GM12865 (cell line): ENCODE results near the gene ADCY7.

Experiments
- DNase-seq: peaks from one replicate; pipeline ENCODE4 v3.0.0; 2010; ENCODE audit warnings: low read depth
- H3K4me3 ChIP-seq: 2 replicates; pipeline ENCODE4 v1.5.1; 2011; ENCODE audit warnings: mild to moderate bottlenecking, low read depth, low read length, control low read depth
- TF ChIP-seq, protein P1 (sequence below): IDR thresholded peaks from 2 replicates; pipeline ENCODE4 v1.5.1; 2011; ENCODE audit warnings: low read length, control low read depth, low read depth, inconsistent platforms; ENCODE audit not compliant: insufficient read depth; ENCODE audit errors: missing control alignments

ADCY7 gene

DNA sequence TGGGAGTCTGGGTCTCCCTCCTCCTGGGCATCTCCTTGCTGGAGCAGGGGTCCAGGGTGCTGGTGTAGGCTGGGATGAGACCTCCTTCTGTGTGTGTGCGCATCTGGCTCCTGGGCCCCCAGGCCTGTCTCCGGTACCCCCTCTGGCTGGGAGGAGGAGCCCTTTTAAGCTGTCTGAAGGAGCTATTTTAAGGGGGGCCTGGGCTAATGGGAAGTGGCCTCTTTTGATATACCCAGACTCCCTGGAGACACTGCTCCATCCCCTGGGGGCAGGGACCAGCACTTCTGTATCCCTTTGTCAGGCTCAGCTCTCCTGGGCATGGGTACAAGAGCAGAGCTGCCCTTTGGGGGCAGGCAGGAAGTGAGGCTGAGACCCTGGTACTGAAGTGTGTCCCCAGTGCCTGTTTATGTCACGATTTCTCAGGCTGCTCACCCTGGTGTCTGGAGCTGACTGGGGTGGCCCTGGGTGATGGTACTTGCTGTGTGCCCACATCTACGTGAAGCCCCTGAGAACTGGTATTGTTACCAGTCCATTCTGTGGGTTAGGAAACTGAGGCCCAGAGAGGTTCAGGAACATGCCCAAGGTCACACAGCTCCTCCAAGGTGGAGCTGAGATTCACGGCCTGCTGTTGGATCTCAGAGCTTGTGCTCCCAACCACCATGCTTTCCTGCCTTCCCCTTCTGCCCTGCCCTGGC, 6.5 kb downstream of the ADCY7 start:
- no peak for DNase-seq
- no peak overlapping the region for H3K4me3 ChIP-seq
- TF ChIP-seq, protein P1, sequence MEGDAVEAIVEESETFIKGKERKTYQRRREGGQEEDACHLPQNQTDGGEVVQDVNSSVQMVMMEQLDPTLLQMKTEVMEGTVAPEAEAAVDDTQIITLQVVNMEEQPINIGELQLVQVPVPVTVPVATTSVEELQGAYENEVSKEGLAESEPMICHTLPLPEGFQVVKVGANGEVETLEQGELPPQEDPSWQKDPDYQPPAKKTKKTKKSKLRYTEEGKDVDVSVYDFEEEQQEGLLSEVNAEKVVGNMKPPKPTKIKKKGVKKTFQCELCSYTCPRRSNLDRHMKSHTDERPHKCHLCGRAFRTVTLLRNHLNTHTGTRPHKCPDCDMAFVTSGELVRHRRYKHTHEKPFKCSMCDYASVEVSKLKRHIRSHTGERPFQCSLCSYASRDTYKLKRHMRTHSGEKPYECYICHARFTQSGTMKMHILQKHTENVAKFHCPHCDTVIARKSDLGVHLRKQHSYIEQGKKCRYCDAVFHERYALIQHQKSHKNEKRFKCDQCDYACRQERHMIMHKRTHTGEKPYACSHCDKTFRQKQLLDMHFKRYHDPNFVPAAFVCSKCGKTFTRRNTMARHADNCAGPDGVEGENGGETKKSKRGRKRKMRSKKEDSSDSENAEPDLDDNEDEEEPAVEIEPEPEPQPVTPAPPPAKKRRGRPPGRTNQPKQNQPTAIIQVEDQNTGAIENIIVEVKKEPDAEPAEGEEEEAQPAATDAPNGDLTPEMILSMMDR, result no peak

DNA sequence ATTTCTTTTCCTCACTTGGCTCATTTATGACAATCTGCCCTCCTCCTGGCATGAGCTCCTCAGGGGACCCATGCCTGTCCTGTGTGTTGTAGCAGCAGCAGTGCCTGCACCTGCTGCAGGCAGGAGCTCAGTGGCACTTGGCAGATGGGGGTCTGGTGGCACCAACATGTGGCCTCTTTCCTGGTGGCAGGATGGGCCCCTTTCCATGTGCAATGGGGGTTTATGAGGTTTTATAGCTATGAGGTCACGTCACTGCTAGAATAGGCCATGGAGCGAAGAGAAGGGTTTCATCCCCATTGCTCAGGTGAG, 7.0 kb downstream of the ADCY7 start:
- DNase-seq, result no peak
- H3K4me3 ChIP-seq, result no peak overlapping the region
- TF ChIP-seq, protein P1, result no peak

DNA sequence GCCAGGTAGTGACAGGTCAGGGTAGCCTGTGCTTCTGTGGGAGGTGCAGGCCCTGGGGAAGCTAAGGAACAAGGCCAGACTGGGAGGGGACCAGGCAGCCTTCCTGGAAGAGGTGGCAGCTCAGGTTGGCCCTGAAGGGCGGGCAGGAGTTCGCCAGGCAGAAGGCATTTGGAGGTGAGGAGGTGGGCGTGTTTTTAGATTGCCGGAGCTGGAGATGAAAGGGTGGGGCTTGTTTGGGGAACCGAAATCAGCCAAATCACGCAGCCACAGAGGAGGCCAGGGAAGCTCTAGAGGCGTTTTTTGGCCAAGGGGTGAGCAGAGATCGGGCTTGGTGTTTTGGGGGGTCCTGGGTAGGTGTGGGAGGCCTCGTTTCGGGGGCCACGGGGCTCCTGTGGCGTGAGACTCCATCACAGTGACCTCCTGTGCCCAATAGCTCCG, 7.6 kb downstream of the ADCY7 start:
- TF ChIP-seq, protein P1, result no peak
- H3K4me3 ChIP-seq, result peak overlapping the region; percentile 97
- peak; percentile 91 for DNase-seq

DNA sequence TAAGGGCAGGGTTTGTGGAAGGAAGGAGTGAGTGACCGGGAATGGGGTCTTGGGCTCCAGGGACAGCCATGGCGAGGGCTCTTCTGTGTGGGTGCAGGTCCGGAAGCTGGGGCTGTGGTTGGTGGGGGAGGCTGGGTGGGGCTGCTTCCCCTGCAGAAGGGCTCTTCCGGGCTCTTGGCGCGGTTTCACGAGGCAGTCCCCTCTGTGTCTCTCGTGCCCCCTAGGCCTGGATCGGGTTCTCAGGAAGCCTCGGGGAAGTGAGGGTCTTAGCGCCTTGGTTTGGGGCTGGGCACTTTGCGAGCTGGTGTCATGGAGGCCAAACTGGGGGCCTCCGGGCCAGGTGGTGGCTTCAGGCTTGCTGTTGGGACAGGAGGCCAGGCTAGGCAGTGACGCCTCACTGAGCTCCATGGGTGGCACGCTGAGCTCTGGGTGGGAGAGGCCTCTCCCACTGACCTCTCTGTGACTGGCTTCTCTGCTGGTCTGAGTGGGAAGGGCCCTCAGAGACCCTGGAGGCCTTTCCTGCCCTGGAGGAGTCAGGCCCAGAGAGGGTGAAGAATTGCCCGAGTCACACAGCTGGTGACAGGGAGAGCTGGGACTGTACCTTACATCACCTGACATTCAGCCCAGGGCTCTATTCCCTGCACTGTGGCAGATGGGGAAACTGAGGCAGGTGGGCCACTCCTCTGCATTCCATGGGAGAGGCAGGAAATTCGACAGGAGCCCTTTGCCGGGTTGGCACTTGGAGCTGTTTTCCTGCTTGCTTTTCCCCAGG, 8.2 kb downstream of the ADCY7 start:
- TF ChIP-seq, protein P1, result no peak
- H3K4me3 ChIP-seq, result peak overlapping the region; percentile 97
- DNase-seq, result peak; percentile 83

DNA sequence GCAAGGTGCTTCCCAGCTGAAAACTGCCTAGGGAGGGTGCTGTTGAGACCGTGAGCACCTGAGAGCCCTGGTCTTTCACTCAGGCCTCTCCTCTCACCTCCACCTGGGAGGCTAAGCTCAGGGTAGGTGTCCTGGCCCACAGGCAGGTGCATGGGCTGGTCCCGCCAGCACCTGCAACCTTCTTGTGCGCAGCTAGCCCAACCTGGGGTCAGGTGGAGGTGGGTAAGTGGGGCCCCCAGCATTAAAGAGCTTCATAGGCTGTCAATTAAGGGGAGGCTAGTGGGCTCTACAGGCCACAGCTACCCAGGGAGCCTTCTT, 8.7 kb downstream of the ADCY7 start:
- H3K4me3 ChIP-seq, result peak overlapping the region; percentile 97
- DNase-seq, result no peak
- TF ChIP-seq, protein P1, result peak; percentile 9

DNA sequence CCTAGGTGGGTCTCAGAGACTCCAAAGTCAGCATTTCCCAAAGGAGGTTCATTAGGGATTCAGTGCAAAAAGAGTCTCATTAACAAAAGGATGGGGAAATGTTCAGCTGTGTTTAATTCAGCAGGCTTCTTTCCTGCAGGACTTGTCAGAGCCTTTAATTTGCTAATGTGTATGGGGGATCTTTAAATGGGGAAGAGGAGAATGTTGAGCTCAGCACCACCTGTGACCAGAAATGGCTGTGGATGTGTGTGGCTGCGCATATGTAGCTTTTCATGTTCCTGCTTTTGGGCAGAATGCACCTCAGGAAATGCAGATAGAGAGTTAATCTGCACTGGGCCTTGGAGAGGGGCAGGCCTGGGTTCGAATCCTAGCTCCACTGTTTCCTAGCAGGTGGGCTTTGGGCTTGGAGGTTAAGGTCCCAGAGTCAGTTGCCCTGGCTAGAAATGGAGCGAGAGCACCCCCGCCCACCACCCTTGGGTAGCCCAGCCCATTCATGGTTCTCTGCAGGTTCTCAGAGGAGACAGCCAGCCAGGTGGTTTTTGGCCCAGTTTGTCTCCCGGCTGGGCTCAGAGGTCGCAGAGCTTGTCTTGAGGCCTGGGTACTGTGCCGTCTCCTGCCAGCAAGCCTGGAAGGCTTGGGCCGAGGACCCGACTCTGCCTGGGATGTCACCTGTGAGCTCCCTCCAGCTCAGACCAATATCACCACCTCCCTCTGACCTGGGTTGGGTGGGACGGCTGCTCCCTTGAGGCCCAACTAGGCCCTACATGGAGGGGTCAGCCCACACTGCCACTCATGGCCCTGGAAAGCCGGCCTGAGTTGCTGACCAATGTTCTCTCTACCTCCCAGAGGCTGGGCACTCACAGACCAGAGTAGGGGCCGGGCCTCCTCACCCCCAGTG, 9.3 kb downstream of the ADCY7 start:
- H3K4me3 ChIP-seq, result peak overlapping the region; percentile 97
- DNase-seq, result no peak
- TF ChIP-seq, protein P1, result no peak
